ENCODE measurements around the gene ATP6V1D.
"Not testable (repeated sequence)": the region's sequence is repeated elsewhere in the genome, so short reads cannot be mapped to it uniquely, and the experiment has no call there.

Gene ATP6V1D

GRCh38 chr14:67359775-67360469 is at the start of gene ATP6V1D, which contains the start of gene EIF2S1:
Gene ATP6V1D, minus strand, starts transcription at chr14:67359804. Its CDS starts 106 bp downstream, at chr14:67359698.
Gene EIF2S1, plus strand, starts transcription at chr14:67360328. Its CDS starts 4,440 bp downstream, at chr14:67364768.
- peak; percentile 84 for TF ChIP-seq CTCF (IDR thresholded peaks at IDR 0.05; ENCODE audit: control insufficient read depth, extremely low read depth, insufficient read depth)
- peak; percentile 99 for DNase-seq (ENCODE audit: low read depth)
- peak within 1 kb of the TSS; percentile 92 for H3K4me3 ChIP-seq (ENCODE audit: low read depth, low read length)

GRCh38 chr14:67408122-67408801 is 48.7 kb upstream of the ATP6V1D start:
- not testable (repeated sequence) for DNase-seq (ENCODE audit: low read depth); H3K4me3 ChIP-seq (ENCODE audit: low read depth, low read length)

GRCh38 chr14:67405771-67406170 is 46.2 kb upstream of the ATP6V1D start:
- no peak for TF ChIP-seq CTCF (IDR thresholded peaks at IDR 0.05; ENCODE audit: control insufficient read depth, extremely low read depth, insufficient read depth)
- no peak for DNase-seq (ENCODE audit: low read depth)
- no peak overlapping the region for H3K4me3 ChIP-seq (ENCODE audit: low read depth, low read length)

GRCh38 chr14:67400434-67400833 is 40.8 kb upstream of the ATP6V1D start:
- no peak overlapping the region for H3K4me3 ChIP-seq (ENCODE audit: low read depth, low read length)
- no peak for DNase-seq (ENCODE audit: low read depth)
- TF ChIP-seq CTCF (IDR thresholded peaks at IDR 0.05; ENCODE audit: control insufficient read depth, extremely low read depth, insufficient read depth): no peak

GRCh38 chr14:67397536-67397935 is 37.9 kb upstream of the ATP6V1D start:
- no peak overlapping the region for H3K4me3 ChIP-seq (ENCODE audit: low read depth, low read length)
- DNase-seq (ENCODE audit: low read depth): no peak
- TF ChIP-seq CTCF (IDR thresholded peaks at IDR 0.05; ENCODE audit: control insufficient read depth, extremely low read depth, insufficient read depth): no peak

- no peak for TF ChIP-seq CTCF (IDR thresholded peaks at IDR 0.05; ENCODE audit: control insufficient read depth, extremely low read depth, insufficient read depth)
- no peak overlapping the region for H3K4me3 ChIP-seq (ENCODE audit: low read depth, low read length)
- DNase-seq (ENCODE audit: low read depth): no peak
Measured at GRCh38 chr14:67396381-67396970, 36.9 kb upstream of the ATP6V1D start.

- TF ChIP-seq CTCF (IDR thresholded peaks at IDR 0.05; ENCODE audit: control insufficient read depth, extremely low read depth, insufficient read depth): no peak
- no peak overlapping the region for H3K4me3 ChIP-seq (ENCODE audit: low read depth, low read length)
- no peak for DNase-seq (ENCODE audit: low read depth)
Measured at GRCh38 chr14:67395876-67396189, 36.2 kb upstream of the ATP6V1D start.

Measured in LNCaP clone FGC (cell line).